ENCODE measurements around the gene CRYGD.
A peak's percentile ranks its signal among the peaks of the same experiment; 100 is the strongest.

The CRYGD gene

DNA sequence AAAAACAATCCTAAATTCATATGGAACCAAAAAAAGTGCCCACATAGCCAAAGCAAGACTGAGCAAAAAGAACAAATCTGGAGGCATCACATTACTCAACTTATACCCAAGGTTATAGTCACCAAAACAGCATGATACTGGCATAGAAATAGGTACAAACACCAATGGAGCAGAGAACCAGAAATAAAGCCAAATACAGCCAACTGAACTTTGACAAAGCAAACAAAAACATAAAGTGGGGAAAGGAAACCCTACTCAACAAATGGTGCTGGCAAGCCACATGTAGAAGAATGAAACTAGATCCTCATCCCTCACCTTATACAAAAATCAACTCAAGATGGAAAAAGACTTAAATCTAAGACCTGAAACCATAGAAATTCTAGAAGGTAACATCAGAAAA, 40.5 kb downstream of the CRYGD start:
- DNase-seq (ENCODE audit: low spot score): no peak

DNA sequence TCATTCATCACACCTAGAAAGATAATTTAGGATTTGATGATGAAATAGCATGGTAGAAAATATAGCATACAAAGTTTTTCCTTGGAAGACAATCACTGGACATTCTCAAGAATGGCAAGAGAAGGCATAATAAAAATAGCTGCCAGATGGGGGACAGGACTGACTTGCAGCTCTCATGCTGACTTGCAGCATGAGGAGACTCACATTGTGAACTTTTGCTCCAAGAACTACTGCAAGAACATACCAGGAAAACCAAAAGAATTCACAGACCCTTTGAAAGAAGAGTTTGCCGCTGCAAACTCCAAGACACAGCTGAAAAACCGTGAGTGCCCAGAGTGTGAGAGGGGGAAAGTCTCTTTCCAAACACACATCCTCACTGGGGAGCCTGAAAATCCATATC, 47.0 kb downstream of the CRYGD start:
- DNase-seq (ENCODE audit: low spot score): no peak

DNA sequence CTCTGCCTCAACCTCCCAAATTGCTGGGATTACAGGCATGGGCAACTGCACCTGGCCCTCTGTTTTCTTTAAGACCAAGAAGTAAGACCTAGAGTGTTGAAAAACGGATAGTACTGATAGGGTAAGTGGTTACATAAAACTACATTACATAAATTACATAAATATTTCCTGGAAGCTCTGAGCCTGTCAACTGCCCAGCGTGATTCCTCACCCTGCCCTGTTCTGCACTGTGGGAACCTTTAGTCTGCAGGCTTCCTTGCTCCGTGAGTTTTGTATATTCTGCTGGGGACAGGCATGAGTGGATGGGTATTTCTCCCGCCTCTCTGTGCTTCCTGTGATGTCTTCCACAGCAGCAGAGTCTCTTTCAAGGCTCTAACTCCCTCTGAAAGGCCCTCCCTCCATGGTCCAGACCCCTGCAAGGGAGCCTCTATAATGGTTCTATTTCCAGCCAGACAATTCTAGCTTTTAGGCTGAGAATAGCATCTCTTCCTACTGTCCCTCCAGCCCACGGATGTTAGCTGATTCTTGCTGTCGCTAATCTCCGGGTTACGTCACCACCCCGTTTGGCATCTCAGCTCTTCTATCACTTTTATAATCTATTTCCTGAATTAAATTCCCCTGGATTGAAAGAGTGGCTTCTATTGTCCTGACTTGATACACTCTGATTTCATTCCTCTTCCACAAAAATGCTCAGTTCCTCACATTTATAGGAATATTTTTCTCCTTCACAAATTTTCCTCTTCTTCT, 49.5 kb downstream of the CRYGD start:
- DNase-seq (ENCODE audit: low spot score): no peak

- peak; percentile 39 for DNase-seq (ENCODE audit: low spot score)
Observed at GRCh38 chr2:208072250-208072892, 52.0 kb downstream of the CRYGD start.

Data from HuH-7.5 (cell line).